Fibroblast of skin of left quadriceps (primary cell): ENCODE results near the gene SPATA1.
"Not testable (repeated sequence)": the region's sequence is repeated elsewhere in the genome, so short reads cannot be mapped to it uniquely, and the experiment has no call there.

Experiments used
- DNase-seq, 2 experiments: peaks; one replicate each; pipeline ENCODE4 v3.0.0-alpha.2; 2013; ENCODE audit warnings: low read depth in 2 of 2

SPATA1 gene

GRCh38 chr1:84594959-84595358 lies 88.8 kb downstream of the SPATA1 start:
- not testable (repeated sequence) for DNase-seq

GRCh38 chr1:84597011-84597410 lies 90.8 kb downstream of the SPATA1 start:
- DNase-seq, result no peak

- no peak for DNase-seq
Measured at GRCh38 chr1:84598418-84598817, 92.2 kb downstream of the SPATA1 start.

GRCh38 chr1:84598846-84599741 lies 92.9 kb downstream of the SPATA1 start:
- DNase-seq, result peak; percentile 65 to 72

- no peak for DNase-seq
Measured at GRCh38 chr1:84600796-84601195, 94.6 kb downstream of the SPATA1 start.

GRCh38 chr1:84603223-84603622 lies 97.0 kb downstream of the SPATA1 start:
- no peak for DNase-seq

- no peak for DNase-seq
Measured at GRCh38 chr1:84603941-84604830, 98.0 kb downstream of the SPATA1 start.

- DNase-seq, result no peak
Measured at GRCh38 chr1:84605157-84605556, 99.0 kb downstream of the SPATA1 start.

- no peak for DNase-seq
Measured at GRCh38 chr1:84606977-84607376, 100.8 kb downstream of the SPATA1 start.

- DNase-seq, result no peak
Measured at GRCh38 chr1:84611091-84611490, 104.9 kb downstream of the SPATA1 start.

- DNase-seq, result no peak
Measured at GRCh38 chr1:84611796-84612195, 105.6 kb downstream of the SPATA1 start.

- no peak for DNase-seq
Measured at GRCh38 chr1:84613026-84613425, 106.8 kb downstream of the SPATA1 start.

- no peak for DNase-seq
Measured at GRCh38 chr1:84613887-84614286, 107.7 kb downstream of the SPATA1 start.

- no peak for DNase-seq
Measured at GRCh38 chr1:84615790-84616189, 109.6 kb downstream of the SPATA1 start.
